ENCODE results near the gene ICAM2.

ICAM2 gene

DNA sequence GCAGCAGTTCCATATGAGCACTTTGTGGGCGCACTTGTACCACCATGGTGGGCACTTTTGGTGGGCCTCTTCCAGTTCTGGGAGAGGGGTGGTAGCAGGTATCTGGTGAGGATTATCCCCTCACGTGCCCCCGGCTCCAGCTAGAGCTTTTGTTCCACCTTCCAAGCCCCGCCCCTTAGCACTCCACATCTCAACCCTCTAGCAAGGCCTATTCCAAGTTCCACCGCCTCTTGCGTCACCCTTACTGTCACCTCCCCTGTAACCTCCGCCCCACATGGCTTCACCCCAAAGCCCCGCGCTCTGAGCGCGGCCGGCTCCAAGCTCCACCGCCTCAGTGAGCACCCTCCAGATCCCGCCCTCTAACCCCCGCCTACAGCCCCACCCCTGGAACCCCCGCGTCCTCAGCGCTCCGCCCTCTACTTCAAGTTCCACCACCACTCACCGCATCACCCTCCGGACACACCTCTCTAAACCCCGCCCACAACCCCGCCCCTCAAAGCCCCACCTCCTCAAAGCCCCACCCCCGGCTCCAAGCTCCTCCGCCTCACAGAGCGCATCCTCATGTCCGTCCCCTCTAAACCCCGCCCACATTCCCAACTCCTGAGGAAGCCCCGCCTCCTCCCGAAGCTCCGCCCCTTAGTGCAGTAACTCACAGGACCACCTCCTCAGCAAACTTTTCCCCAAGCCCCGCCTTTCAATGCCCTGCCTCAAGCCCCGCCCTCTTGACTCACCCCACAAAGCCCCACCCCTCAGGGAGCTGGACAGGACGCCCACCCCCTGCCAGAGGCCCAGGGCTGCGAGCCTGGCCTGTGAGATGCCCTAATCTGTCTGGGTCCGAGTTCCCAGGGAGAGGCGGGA lies 58.8 kb downstream of the ICAM2 start:
- TF ChIP-seq CTCF (IDR thresholded peaks at IDR 0.05), result no peak

DNA sequence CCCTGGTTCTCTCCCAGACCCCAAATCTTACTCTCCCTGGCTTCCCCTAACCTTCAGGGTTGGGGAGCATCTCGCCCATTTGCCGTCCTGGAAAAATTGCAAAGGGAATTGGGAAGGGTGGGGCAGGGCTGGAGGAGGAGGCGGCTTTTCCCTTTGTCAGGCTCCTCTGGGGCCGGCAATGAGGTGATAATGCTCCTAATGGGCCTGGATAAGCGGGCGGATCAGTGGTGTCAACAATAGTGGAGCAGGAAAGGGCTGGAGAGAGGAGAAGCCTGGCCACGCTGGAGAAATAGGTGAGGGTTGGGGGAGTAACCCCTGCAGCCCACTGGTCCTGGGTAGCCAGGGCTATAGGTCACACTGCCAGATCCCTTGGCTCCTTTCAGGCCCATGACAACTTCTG lies 60.0 kb downstream of the ICAM2 start:
- no peak for TF ChIP-seq CTCF (IDR thresholded peaks at IDR 0.05)

DNA sequence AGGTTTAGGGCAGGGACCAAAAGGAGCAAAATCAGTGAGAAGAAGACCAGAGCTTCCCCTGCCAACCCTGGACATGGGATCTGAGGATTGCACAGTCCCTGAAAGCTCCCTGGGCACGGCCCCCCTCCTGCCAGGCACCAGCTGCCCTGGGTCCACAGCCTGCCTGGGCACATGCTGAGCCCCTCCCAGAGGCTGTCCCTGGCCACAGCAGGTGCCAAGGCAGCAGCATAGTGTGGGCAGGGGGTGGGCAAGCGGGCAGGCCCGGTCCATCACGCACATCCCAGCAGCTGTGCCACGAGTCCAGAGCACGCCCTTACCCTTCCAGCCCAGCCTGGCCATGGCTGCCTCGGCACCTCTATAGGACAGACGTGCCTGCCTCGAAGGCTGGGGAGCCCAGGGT lies 60.4 kb downstream of the ICAM2 start:
- no peak for TF ChIP-seq CTCF (IDR thresholded peaks at IDR 0.05)

DNA sequence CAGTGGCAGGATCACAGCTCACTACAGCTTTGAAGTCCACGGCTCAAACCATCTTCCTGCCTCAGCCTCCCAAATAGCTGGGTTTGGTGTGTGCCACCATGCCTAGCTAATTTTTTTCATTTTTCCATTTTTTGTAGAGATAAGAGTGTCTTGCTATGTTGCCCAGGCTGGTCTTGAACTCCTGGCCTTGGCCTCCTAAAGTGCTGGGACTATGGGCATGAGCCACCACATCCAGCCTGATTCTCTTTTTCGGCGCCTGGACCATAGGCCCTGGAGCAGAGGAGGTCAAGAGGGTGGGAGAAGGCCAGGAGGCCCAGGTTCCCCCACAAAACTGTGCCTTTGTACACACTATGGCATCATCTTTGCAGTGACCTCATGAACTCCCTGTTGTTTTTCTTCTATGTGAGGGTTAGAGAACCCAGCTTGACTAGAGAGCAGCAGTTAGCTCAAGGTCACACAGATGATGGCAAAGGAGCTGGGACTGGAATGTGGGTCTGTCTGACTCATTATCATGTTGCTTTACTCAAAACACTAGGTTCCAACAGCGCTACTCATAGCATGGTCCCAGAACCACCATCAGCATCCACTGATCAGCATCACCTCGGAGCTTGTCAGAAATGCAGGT lies 64.0 kb downstream of the ICAM2 start:
- TF ChIP-seq CTCF (IDR thresholded peaks at IDR 0.05), result no peak

- no peak for TF ChIP-seq CTCF (IDR thresholded peaks at IDR 0.05)
Measured at GRCh38 chr17:63955791-63956190, 64.6 kb downstream of the ICAM2 start.

DNA sequence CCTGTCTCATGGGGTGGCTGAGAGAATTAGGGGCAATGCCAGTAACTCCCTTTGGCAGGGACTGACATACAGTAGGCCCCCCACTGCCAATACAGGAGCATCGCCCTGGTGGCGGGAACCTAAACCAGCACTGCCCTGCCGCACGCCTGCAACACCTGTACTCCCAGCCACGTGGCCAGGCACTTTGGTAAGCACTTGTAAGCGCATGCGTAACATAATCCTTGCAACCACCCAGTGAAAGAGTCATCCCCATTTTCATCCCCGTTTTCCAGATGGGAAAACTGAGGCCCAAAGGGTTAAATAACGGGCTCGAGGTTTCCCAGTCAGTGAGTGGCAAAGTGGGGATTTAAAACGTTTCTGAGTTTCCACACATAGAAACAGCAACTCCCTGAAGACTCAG lies 65.2 kb downstream of the ICAM2 start:
- no peak for TF ChIP-seq CTCF (IDR thresholded peaks at IDR 0.05)

DNA sequence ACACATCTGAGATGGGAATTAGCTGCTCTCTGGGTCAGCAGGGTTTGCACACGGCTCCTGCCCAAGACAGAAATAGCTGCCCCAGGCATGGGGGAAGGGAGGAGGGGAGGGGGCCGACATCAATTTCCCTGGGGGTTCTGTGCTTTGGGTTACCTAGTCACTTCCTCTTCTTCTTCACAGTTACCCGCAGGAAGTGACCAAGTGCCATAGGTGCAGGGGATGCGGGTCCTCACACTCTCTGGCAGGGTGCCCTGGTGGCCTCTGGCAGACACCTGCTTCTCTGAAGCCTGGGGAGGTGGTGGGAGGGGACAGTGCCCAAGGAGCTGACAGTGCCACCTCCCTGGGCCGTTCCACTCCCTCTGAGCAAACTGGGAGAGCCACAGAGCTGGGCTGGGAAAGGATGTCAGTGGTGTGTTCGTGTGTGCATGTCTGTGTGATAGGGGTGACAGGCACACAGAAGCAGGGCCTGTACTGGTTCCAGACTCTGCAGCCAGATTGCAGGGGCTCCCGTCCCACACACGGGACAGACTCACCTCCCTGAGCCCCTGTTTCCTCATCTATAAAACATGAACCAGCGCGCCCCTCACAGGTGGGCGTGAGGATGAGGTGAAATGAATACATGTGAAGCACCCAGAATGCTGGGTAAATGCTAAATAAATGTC lies 65.9 kb downstream of the ICAM2 start:
- no peak for TF ChIP-seq CTCF (IDR thresholded peaks at IDR 0.05)
